ENCODE results near the gene NFKBIE.

The NFKBIE gene

GRCh38 chr6:44224029-44224964 lies 41.1 kb downstream of the NFKBIE start:
- no peak for DNase-seq

GRCh38 chr6:44223319-44224028 lies 41.9 kb downstream of the NFKBIE start, which contains the start of gene SLC29A1:
Gene SLC29A1 (plus strand): TSS chr6:44223595. CDS start chr6:44227314, 3,719 bp downstream.
- peak; percentile 80 for DNase-seq

GRCh38 chr6:44222486-44223318 lies 42.6 kb downstream of the NFKBIE start:
- DNase-seq: no peak

GRCh38 chr6:44221961-44222335 lies 43.4 kb downstream of the NFKBIE start:
- DNase-seq: no peak

- DNase-seq: peak; percentile 66
These were observed 43.9 kb downstream of the NFKBIE start for GRCh38 chr6:44221291-44221960.

- DNase-seq: no peak
These were observed 44.4 kb downstream of the NFKBIE start for GRCh38 chr6:44220913-44221290.

GRCh38 chr6:44219815-44220784 lies 45.3 kb downstream of the NFKBIE start:
- no peak for DNase-seq

GRCh38 chr6:44219053-44219814 lies 46.1 kb downstream of the NFKBIE start:
- no peak for DNase-seq

- no peak for DNase-seq
These were observed 47.8 kb downstream of the NFKBIE start for GRCh38 chr6:44217332-44218143.

- DNase-seq: no peak
These were observed 48.5 kb downstream of the NFKBIE start, which contains the start of gene MYMX for GRCh38 chr6:44216677-44217331. Gene MYMX (plus strand): TSS chr6:44216926. CDS start chr6:44217472, 546 bp downstream.

GRCh38 chr6:44214307-44214706 lies 51.0 kb downstream of the NFKBIE start:
- DNase-seq: no peak

- no peak for DNase-seq
These were observed 54.1 kb downstream of the NFKBIE start for GRCh38 chr6:44211284-44211683.
